ENCODE data around the gene TRAIP.

GRCh38 chr3:49855662-49856061 lies 702 bp downstream of the TRAIP start:
- no peak for TF ChIP-seq POLR2AphosphoS5 (IDR thresholded peaks at IDR 0.05)
- TF ChIP-seq CTCF (IDR thresholded peaks at IDR 0.05; ENCODE audit: poor library complexity, severe bottlenecking), result no peak
- no peak for TF ChIP-seq REST (IDR thresholded peaks at IDR 0.05; ENCODE audit: borderline replicate concordance)
